Measurements from ENCODE around the gene SLC25A39.

Gene SLC25A39

GRCh38 chr17:44314524-44314868 is 10.1 kb downstream of the SLC25A39 start:
- no peak for DNase-seq (ENCODE audit: low read depth in 2 of 2)

GRCh38 chr17:44314031-44314430 is 10.6 kb downstream of the SLC25A39 start:
- no peak for DNase-seq (ENCODE audit: low read depth in 2 of 2)

GRCh38 chr17:44312396-44313104 is 12.1 kb downstream of the SLC25A39 start:
- no peak for DNase-seq (ENCODE audit: low read depth in 2 of 2)

- DNase-seq (ENCODE audit: low read depth in 2 of 2), result no peak
These were observed 13.0 kb downstream of the SLC25A39 start for GRCh38 chr17:44311562-44312181.

GRCh38 chr17:44310609-44311376 is 13.8 kb downstream of the SLC25A39 start:
- DNase-seq (ENCODE audit: low read depth in 2 of 2), result no peak

GRCh38 chr17:44310188-44310587 is 14.4 kb downstream of the SLC25A39 start:
- DNase-seq (ENCODE audit: low read depth in 2 of 2), result no peak

GRCh38 chr17:44309472-44309871 is 15.2 kb downstream of the SLC25A39 start:
- DNase-seq (ENCODE audit: low read depth in 2 of 2), result no peak

GRCh38 chr17:44308865-44309264 is 15.8 kb downstream of the SLC25A39 start:
- DNase-seq (ENCODE audit: low read depth in 2 of 2), result no peak

GRCh38 chr17:44308320-44308818 is 16.3 kb downstream of the SLC25A39 start, which contains the start of gene RUNDC3A:
RUNDC3A (plus strand) TSS chr17:44308601; CDS start chr17:44308833, 232 bp downstream.
- peak; percentile 63 to 69 for DNase-seq (ENCODE audit: low read depth in 2 of 2)

- no peak for DNase-seq (ENCODE audit: low read depth in 2 of 2)
These were observed 17.0 kb downstream of the SLC25A39 start for GRCh38 chr17:44307387-44308186.

- DNase-seq (ENCODE audit: low read depth in 2 of 2), result no peak
These were observed 20.0 kb downstream of the SLC25A39 start for GRCh38 chr17:44304651-44305050.

- no peak for DNase-seq (ENCODE audit: low read depth in 2 of 2)
These were observed 26.6 kb downstream of the SLC25A39 start for GRCh38 chr17:44297975-44298374.

- DNase-seq (ENCODE audit: low read depth in 2 of 2), result no peak
These were observed 31.0 kb downstream of the SLC25A39 start for GRCh38 chr17:44293509-44294226.

- no peak for DNase-seq (ENCODE audit: low read depth in 2 of 2)
These were observed 37.0 kb downstream of the SLC25A39 start for GRCh38 chr17:44287651-44288050.

- DNase-seq (ENCODE audit: low read depth in 2 of 2), result no peak
These were observed 40.6 kb downstream of the SLC25A39 start for GRCh38 chr17:44284024-44284400.

- DNase-seq (ENCODE audit: low read depth in 2 of 2), result no peak
These were observed 41.1 kb downstream of the SLC25A39 start for GRCh38 chr17:44283344-44284023.

- DNase-seq (ENCODE audit: low read depth in 2 of 2), result no peak
These were observed 42.4 kb downstream of the SLC25A39 start for GRCh38 chr17:44282264-44282663.

GRCh38 chr17:44281570-44281969 is 43.1 kb downstream of the SLC25A39 start:
- DNase-seq (ENCODE audit: low read depth in 2 of 2), result no peak

- DNase-seq (ENCODE audit: low read depth in 2 of 2), result no peak
These were observed 44.2 kb downstream of the SLC25A39 start for GRCh38 chr17:44280392-44280937.
